Measurements from ENCODE around the gene CA12.

Gene CA12

DNA sequence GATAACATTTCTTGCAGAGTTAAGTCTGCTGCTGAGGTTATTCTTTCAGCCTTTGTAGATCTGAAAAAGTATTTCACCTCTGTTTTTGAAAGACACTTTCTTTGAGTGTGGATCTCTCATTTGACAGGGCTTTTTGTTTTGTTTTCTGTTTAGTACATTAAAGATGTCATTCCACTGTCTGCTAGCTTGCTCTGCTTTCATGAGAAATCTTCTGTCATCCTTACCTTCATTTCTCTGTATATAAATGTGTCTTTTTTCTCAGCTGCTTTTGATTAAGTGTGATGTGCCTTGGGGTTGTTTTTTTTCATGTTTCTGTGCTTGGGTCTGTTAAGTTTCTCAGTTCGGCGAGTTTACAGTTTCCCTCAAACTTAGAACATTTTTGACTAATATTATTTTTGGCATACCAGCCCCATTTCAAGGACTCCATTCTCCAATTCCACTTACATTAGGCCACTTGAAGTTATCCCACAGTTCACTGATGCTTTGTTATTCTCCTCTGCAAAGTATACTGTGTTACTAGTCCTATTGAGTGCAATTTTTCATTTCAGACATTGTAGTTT lies 43.9 kb upstream of the CA12 start:
- no peak for ATAC-seq (ENCODE audit: insufficient read depth, low read depth)
- H3K27me3 ChIP-seq (ENCODE audit: insufficient read depth, low read length, poor library complexity) = no peaks in the 10 kb centered on the region
- no peak overlapping the region for H2AFZ ChIP-seq (ENCODE audit: low read depth, low read length)
- no peaks in the 10 kb centered on the region for H3K9me3 ChIP-seq (ENCODE audit: insufficient read depth, low read length, severe bottlenecking)
- no peak overlapping the region for H3K4me2 ChIP-seq (ENCODE audit: insufficient read depth, low read length)
- H3K9ac ChIP-seq (ENCODE audit: low read depth, low read length) = no peak overlapping the region
- no peaks in the 10 kb centered on the region for H3K4me1 ChIP-seq (ENCODE audit: insufficient read depth, low read length)
- DNase-seq = no peak
- no peak overlapping the region for H3K27ac ChIP-seq (ENCODE audit: low read length)
- no peaks in the 10 kb centered on the region for H4K20me1 ChIP-seq (ENCODE audit: insufficient read depth, low read length)
- no peaks in the 10 kb centered on the region for H3K36me3 ChIP-seq (ENCODE audit: insufficient read depth, low read length)
- H3K79me2 ChIP-seq (ENCODE audit: insufficient read depth, low read length) = no peaks in the 10 kb centered on the region
- TF ChIP-seq, protein P1, sequence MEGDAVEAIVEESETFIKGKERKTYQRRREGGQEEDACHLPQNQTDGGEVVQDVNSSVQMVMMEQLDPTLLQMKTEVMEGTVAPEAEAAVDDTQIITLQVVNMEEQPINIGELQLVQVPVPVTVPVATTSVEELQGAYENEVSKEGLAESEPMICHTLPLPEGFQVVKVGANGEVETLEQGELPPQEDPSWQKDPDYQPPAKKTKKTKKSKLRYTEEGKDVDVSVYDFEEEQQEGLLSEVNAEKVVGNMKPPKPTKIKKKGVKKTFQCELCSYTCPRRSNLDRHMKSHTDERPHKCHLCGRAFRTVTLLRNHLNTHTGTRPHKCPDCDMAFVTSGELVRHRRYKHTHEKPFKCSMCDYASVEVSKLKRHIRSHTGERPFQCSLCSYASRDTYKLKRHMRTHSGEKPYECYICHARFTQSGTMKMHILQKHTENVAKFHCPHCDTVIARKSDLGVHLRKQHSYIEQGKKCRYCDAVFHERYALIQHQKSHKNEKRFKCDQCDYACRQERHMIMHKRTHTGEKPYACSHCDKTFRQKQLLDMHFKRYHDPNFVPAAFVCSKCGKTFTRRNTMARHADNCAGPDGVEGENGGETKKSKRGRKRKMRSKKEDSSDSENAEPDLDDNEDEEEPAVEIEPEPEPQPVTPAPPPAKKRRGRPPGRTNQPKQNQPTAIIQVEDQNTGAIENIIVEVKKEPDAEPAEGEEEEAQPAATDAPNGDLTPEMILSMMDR (IDR thresholded peaks at IDR 0.05; ENCODE audit: borderline replicate concordance, extremely low read depth, low read length, poor library complexity, severe bottlenecking) = no peak
- TF ChIP-seq EZH2 (IDR thresholded peaks at IDR 0.05; ENCODE audit: borderline replicate concordance, low read depth, low read length, severe bottlenecking) = no peak
- no peak overlapping the region for H3K4me3 ChIP-seq (ENCODE audit: low read depth in 1 of 2, low read length in 2 of 2)

DNA sequence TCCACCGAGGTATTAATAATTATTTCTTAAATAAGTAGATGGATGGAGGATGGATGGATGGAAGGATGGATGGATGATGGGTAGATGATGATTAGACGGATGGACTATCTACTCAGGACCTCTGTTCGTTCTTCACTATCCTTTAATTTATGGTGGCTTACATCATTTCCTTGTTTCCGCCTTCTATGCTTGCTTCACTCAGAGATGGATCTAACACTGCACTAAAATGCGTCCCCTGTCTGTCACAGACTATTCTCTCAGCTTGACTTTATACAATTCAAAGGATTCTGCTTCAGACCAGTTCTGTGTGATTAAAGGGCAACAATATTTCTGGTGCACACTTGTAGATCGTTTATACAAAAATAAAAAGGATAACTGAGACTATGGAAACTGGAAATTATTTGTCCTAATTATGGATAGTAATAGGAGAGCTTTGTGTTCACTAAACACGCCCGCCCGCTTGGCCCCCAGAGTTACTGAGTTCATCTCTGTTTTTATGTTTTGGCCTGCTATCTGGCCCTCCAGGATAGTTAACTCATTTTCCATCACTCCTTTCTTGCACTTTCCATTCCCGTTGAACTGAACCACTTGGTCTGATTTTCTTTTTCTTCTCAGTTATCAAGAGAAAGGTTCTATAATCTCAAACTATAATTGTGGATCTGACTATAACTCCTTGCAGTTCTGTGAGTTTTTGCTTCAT lies 41.4 kb upstream of the CA12 start:
- H3K27ac ChIP-seq (ENCODE audit: low read length) = no peak overlapping the region
- no peaks in the 10 kb centered on the region for H3K36me3 ChIP-seq (ENCODE audit: insufficient read depth, low read length)
- H3K79me2 ChIP-seq (ENCODE audit: insufficient read depth, low read length) = no peaks in the 10 kb centered on the region
- TF ChIP-seq EZH2 (IDR thresholded peaks at IDR 0.05; ENCODE audit: borderline replicate concordance, low read depth, low read length, severe bottlenecking) = no peak
- TF ChIP-seq, protein P1 (IDR thresholded peaks at IDR 0.05; ENCODE audit: borderline replicate concordance, extremely low read depth, low read length, poor library complexity, severe bottlenecking) = no peak
- no peaks in the 10 kb centered on the region for H3K27me3 ChIP-seq (ENCODE audit: insufficient read depth, low read length, poor library complexity)
- no peak for DNase-seq
- no peak overlapping the region for H3K4me3 ChIP-seq (ENCODE audit: low read depth in 1 of 2, low read length in 2 of 2)
- no peaks in the 10 kb centered on the region for H3K4me1 ChIP-seq (ENCODE audit: insufficient read depth, low read length)
- no peak overlapping the region for H3K9ac ChIP-seq (ENCODE audit: low read depth, low read length)
- H3K9me3 ChIP-seq (ENCODE audit: insufficient read depth, low read length, severe bottlenecking) = no peaks in the 10 kb centered on the region
- ATAC-seq (ENCODE audit: insufficient read depth, low read depth) = no peak
- no peaks in the 10 kb centered on the region for H4K20me1 ChIP-seq (ENCODE audit: insufficient read depth, low read length)
- no peak overlapping the region for H2AFZ ChIP-seq (ENCODE audit: low read depth, low read length)
- no peak overlapping the region for H3K4me2 ChIP-seq (ENCODE audit: insufficient read depth, low read length)

DNA sequence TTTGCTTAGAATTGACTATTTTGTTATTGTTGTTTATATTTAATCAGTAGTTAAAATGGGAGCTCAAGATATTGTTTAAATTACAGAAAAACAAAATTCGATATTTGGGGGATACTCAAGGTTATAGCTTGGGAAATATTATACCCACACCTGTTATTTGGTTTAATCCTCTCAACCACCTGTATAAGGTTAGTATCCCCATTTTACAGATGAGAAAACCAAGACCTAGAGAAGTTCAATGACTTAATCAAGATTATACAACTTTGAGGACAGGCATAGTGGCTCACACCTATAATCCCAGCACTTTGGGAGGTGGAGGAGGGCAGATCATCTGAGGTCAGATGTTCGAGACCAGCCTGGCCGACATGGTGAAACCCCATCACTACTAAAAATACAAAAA lies 39.8 kb upstream of the CA12 start:
- ATAC-seq (ENCODE audit: insufficient read depth, low read depth) = no peak
- H2AFZ ChIP-seq (ENCODE audit: low read depth, low read length) = no peak overlapping the region
- H3K4me1 ChIP-seq (ENCODE audit: insufficient read depth, low read length) = no peaks in the 10 kb centered on the region
- TF ChIP-seq, protein P1 (IDR thresholded peaks at IDR 0.05; ENCODE audit: borderline replicate concordance, extremely low read depth, low read length, poor library complexity, severe bottlenecking) = no peak
- TF ChIP-seq EZH2 (IDR thresholded peaks at IDR 0.05; ENCODE audit: borderline replicate concordance, low read depth, low read length, severe bottlenecking) = no peak
- H4K20me1 ChIP-seq (ENCODE audit: insufficient read depth, low read length) = no peaks in the 10 kb centered on the region
- DNase-seq = no peak
- H3K27me3 ChIP-seq (ENCODE audit: insufficient read depth, low read length, poor library complexity) = no peaks in the 10 kb centered on the region
- H3K36me3 ChIP-seq (ENCODE audit: insufficient read depth, low read length) = no peaks in the 10 kb centered on the region
- no peak overlapping the region for H3K27ac ChIP-seq (ENCODE audit: low read length)
- no peak overlapping the region for H3K9ac ChIP-seq (ENCODE audit: low read depth, low read length)
- no peak overlapping the region for H3K4me2 ChIP-seq (ENCODE audit: insufficient read depth, low read length)
- no peaks in the 10 kb centered on the region for H3K79me2 ChIP-seq (ENCODE audit: insufficient read depth, low read length)
- no peaks in the 10 kb centered on the region for H3K9me3 ChIP-seq (ENCODE audit: insufficient read depth, low read length, severe bottlenecking)
- H3K4me3 ChIP-seq (ENCODE audit: low read depth in 1 of 2, low read length in 2 of 2) = no peak overlapping the region

Measured in DND-41 (cell line).